Keratinocyte (primary cell): ENCODE measurements around the gene KIAA1755. TPM values are rescaled to one million over a fixed set of nuclear protein-coding genes. Genes with fewer than 3 reads are reported as not detected.

Experiments used
- DNase-seq: peaks from one replicate; pipeline ENCODE4 v3.0.0-alpha.2; 2011; ENCODE audit warnings: low read depth, missing footprints, low spot score
- FAIRE-seq: peaks from 2 replicates; lab custom pipeline; 2011; peaks lifted over from hg19 to GRCh38; lab: Jason Lieb, UNC
- H2AFZ ChIP-seq: 2 replicates; pipeline ENCODE4 v1.6.0; 2012; ENCODE audit warnings: low read length, control low read depth, inconsistent platforms; ENCODE audit not compliant: control insufficient read depth
- H3K27ac ChIP-seq: 2 replicates; pipeline ENCODE4 v1.5.1; 2011; ENCODE audit warnings: low read length; ENCODE audit not compliant: control insufficient read depth, insufficient read depth
- H3K27me3 ChIP-seq: 3 replicates; pipeline ENCODE4 v1.6.0; 2011; ENCODE audit warnings: low read length; ENCODE audit not compliant: control insufficient read depth, insufficient read depth; ENCODE audit errors: extremely low read depth
- H3K36me3 ChIP-seq, 2 experiments: 2 replicates in 1 of 2; 3 replicates in 1 of 2; pipeline ENCODE4 v1.5.1; 2011; ENCODE audit warnings: low read length in 2 of 2, mild to moderate bottlenecking in 1 of 2; ENCODE audit not compliant: control insufficient read depth in 2 of 2, insufficient read depth in 2 of 2; ENCODE audit errors: extremely low read depth in 1 of 2
- H3K4me1 ChIP-seq: 3 replicates; pipeline ENCODE4 v1.5.1; 2011; ENCODE audit warnings: low read length; ENCODE audit not compliant: control insufficient read depth, insufficient read depth; ENCODE audit errors: extremely low read depth
- H3K4me2 ChIP-seq: 3 replicates; pipeline ENCODE4 v1.6.0; 2011; ENCODE audit warnings: low read depth, low read length; ENCODE audit not compliant: control insufficient read depth, insufficient read depth; ENCODE audit errors: extremely low read depth
- H3K4me3 ChIP-seq, 3 experiments: fragments of 200-600 bp in 1 of 3; sonication (generic) in 1 of 3; 2 replicates in 2 of 3; 3 replicates in 1 of 3; pipeline ENCODE4 v1.5.1; 2011 to 2016; ENCODE audit warnings: low read length in 3 of 3, mild to moderate bottlenecking in 3 of 3, control low read depth in 2 of 3, inconsistent platforms in 1 of 3, low read depth in 1 of 3, mixed read lengths in 1 of 3, mixed run types in 1 of 3, moderate library complexity in 1 of 3; ENCODE audit not compliant: control insufficient read depth in 2 of 3, insufficient read depth in 2 of 3; ENCODE audit errors: extremely low read depth in 1 of 3
- H3K79me2 ChIP-seq: 2 replicates; pipeline ENCODE4 v1.6.0; 2012; ENCODE audit warnings: low read length; ENCODE audit not compliant: control insufficient read depth, insufficient read depth
- H3K9ac ChIP-seq: 3 replicates; pipeline ENCODE4 v1.6.0; 2011; ENCODE audit warnings: low read length; ENCODE audit not compliant: control insufficient read depth, insufficient read depth; ENCODE audit errors: extremely low read depth
- H3K9me1 ChIP-seq: 3 replicates; pipeline ENCODE4 v1.6.0; 2011; ENCODE audit warnings: low read length; ENCODE audit not compliant: control insufficient read depth, insufficient read depth; ENCODE audit errors: extremely low read depth
- H3K9me3 ChIP-seq: 2 replicates; pipeline ENCODE4 v1.5.1; 2012; ENCODE audit warnings: low read depth, low read length; ENCODE audit not compliant: control insufficient read depth
- H4K20me1 ChIP-seq: 3 replicates; pipeline ENCODE4 v1.6.0; 2011; ENCODE audit warnings: low read length; ENCODE audit not compliant: control insufficient read depth, insufficient read depth; ENCODE audit errors: extremely low read depth
- EZH2 ChIP-seq: IDR thresholded peaks from one replicate; pipeline ENCODE4 v1.6.1; 2012; ENCODE audit warnings: inconsistent platforms, mild to moderate bottlenecking, low read length, moderate library complexity
- dilution Hi-C: fragments of 300-500 bp; cut with MboI; formaldehyde crosslinking; loops from one replicate; pipeline ENCODE4 v1.7.0; 2020; ENCODE audit warnings: low sequenced_read_pairs; ENCODE audit not compliant: extremely low pct_ligation_motif_present
- polyA plus RNA-seq, 5 experiments: library from polyadenylated mRNA; depleted of rRNA in 3 of 5; stranded (reverse) in 3 of 5; stranded (forward) in 1 of 5; unstranded in 1 of 5; fragments of >200 nt; gene quantifications; 1 replicate in 1 of 5; 2 replicates in 3 of 5; 3 replicates in 1 of 5; pipeline versions ENCODE4 v1.2.1 to v1.2.3, GENCODE V29; 2011 to 2012; ENCODE audit warnings: missing spikeins in 2 of 5, low read depth in 1 of 5, low replicate concordance in 1 of 5
- TF ChIP-seq, protein P1 (sequence below), 3 experiments: IDR thresholded peaks in 1 of 3; conservative IDR thresholded peaks in 1 of 3; optimal IDR thresholded peaks in 1 of 3; 2 replicates in 2 of 3; 3 replicates in 1 of 3; pipeline versions ENCODE3 to v1.5.1; 2011; ENCODE audit warnings: low read length in 3 of 3, mild to moderate bottlenecking in 3 of 3, moderate library complexity in 2 of 3, control low read depth in 1 of 3, inconsistent platforms in 1 of 3; ENCODE audit not compliant: insufficient read depth in 2 of 3; ENCODE audit errors: extremely low read depth in 1 of 3

KIAA1755 gene
- polyA plus RNA-seq, 1 donor (not counting 4 experiments of a cell fraction or from before 2014, with no cell fraction given): not detected

DNA sequence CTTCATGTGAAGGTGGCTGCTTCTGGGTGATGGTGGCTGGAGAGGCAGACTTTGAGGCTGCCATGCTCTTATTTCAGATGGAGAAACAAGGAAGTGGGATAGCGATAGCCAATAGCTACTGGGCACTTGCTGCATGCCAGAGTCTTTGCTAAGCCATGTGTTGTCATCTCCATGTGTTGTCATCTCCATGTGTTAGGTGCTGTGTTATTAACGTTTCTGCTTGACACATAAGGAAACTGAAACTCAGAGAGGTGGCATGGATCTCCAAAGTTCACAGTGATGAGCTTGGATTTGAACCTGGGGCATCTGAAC lies 16.9 kb downstream of the KIAA1755 start:
- H3K36me3 ChIP-seq: no peaks in the 10 kb centered on the region
- H4K20me1 ChIP-seq: no peaks in the 10 kb centered on the region
- TF ChIP-seq, protein P1, sequence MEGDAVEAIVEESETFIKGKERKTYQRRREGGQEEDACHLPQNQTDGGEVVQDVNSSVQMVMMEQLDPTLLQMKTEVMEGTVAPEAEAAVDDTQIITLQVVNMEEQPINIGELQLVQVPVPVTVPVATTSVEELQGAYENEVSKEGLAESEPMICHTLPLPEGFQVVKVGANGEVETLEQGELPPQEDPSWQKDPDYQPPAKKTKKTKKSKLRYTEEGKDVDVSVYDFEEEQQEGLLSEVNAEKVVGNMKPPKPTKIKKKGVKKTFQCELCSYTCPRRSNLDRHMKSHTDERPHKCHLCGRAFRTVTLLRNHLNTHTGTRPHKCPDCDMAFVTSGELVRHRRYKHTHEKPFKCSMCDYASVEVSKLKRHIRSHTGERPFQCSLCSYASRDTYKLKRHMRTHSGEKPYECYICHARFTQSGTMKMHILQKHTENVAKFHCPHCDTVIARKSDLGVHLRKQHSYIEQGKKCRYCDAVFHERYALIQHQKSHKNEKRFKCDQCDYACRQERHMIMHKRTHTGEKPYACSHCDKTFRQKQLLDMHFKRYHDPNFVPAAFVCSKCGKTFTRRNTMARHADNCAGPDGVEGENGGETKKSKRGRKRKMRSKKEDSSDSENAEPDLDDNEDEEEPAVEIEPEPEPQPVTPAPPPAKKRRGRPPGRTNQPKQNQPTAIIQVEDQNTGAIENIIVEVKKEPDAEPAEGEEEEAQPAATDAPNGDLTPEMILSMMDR (optimal IDR thresholded peaks at IDR 0.05 in 1 of 3, IDR thresholded peaks at IDR 0.05 in 1 of 3, conservative IDR thresholded peaks at IDR 0.05 in 1 of 3; ENCODE audit: extremely low read depth in 1 of 3, insufficient read depth in 2 of 3, low read length in 3 of 3): no peak
- no peak for TF ChIP-seq EZH2
- H3K27me3 ChIP-seq: peaks cover 4% of the 10 kb centered on the region
- no peak for FAIRE-seq
- no peak overlapping the region for H3K4me2 ChIP-seq
- dilution Hi-C loops: no loop called here
- H3K79me2 ChIP-seq: no peaks in the 10 kb centered on the region
- H3K9me3 ChIP-seq: peaks cover 16% of the 10 kb centered on the region
- no peak overlapping the region for H3K4me3 ChIP-seq
- no peak overlapping the region for H3K9ac ChIP-seq
- H2AFZ ChIP-seq: no peak overlapping the region
- H3K4me1 ChIP-seq: no peaks in the 10 kb centered on the region
- no peaks in the 10 kb centered on the region for H3K9me1 ChIP-seq
- H3K27ac ChIP-seq: no peak overlapping the region
- DNase-seq: no peak

DNA sequence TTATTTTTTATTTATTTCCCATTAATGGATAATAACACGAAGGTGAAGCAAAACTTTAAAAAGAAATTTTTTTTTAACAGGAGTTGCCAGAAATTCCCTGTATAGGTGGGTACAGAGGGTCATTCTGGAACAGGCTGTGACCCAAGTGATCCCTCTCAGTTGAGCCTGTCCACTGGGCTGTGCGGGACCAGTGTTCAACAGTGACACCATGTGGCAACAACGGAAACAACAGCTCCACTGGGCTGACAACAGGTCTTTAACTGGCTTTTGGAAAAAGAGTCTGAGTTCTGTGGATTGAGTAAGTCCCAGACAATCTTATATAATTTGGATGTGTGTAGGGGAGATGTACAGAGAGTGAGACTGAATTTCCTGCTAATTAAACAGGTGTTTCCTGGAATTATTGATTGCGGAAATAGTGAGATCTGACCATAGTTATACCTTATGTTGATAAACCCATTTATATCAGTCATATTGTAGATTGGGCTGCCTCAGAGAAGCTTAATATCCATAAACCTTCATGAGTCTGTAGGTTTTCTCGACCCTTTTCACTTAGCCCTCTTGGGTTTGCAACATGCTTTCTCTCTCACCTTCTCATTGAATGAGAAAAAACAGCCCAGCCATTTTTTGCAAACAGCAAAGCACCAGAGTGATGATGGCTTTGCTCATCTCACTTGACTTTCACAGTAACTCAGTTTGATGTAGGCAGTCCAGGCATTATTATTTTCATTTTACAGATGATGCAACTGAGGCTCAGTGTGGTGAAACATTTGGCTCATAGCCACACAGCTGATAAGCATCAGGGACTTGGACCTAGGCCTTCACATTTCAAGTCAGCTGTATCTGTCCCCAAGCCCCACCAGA lies 17.5 kb downstream of the KIAA1755 start:
- H3K4me1 ChIP-seq: no peaks in the 10 kb centered on the region
- no peak overlapping the region for H3K9ac ChIP-seq
- H3K27ac ChIP-seq: no peak overlapping the region
- H2AFZ ChIP-seq: no peak overlapping the region
- no peak overlapping the region for H3K4me2 ChIP-seq
- H4K20me1 ChIP-seq: no peaks in the 10 kb centered on the region
- H3K9me1 ChIP-seq: no peaks in the 10 kb centered on the region
- H3K36me3 ChIP-seq: no peaks in the 10 kb centered on the region
- H3K4me3 ChIP-seq: no peak overlapping the region
- TF ChIP-seq, protein P1 (optimal IDR thresholded peaks at IDR 0.05 in 1 of 3, IDR thresholded peaks at IDR 0.05 in 1 of 3, conservative IDR thresholded peaks at IDR 0.05 in 1 of 3; ENCODE audit: extremely low read depth in 1 of 3, insufficient read depth in 2 of 3, low read length in 3 of 3): peak; percentile 54 to 75 (median 72)
- TF ChIP-seq EZH2: no peak
- dilution Hi-C loops: no loop called here
- H3K79me2 ChIP-seq: no peaks in the 10 kb centered on the region
- DNase-seq (no peak), FAIRE-seq (no peak)
- H3K9me3 ChIP-seq: peaks cover 16% of the 10 kb centered on the region
- H3K27me3 ChIP-seq: peaks cover 7% of the 10 kb centered on the region
